Measurements from ENCODE around the gene TRPC4AP.

Gene TRPC4AP

GRCh38 chr20:34994509-34995131 lies 98.0 kb downstream of the TRPC4AP start:
- no peak for TF ChIP-seq CTCF (IDR thresholded peaks at IDR 0.05; ENCODE audit: insufficient read depth, low read depth, low read length, missing control alignments)
- DNase-seq (ENCODE audit: low read depth): no peak

GRCh38 chr20:34993941-34994508 lies 98.6 kb downstream of the TRPC4AP start:
- DNase-seq (ENCODE audit: low read depth): no peak
- no peak overlapping the region for H3K4me3 ChIP-seq (ENCODE audit: low read length)
- TF ChIP-seq CTCF (IDR thresholded peaks at IDR 0.05; ENCODE audit: insufficient read depth, low read depth, low read length, missing control alignments): no peak

More at GRCh38 chr20:34994509-34995131, 98.0 kb downstream of the TRPC4AP start:
- no peak overlapping the region for H3K4me3 ChIP-seq (ENCODE audit: low read length)

GRCh38 chr20:34992751-34993417 lies 99.7 kb downstream of the TRPC4AP start:
- TF ChIP-seq CTCF (IDR thresholded peaks at IDR 0.05; ENCODE audit: insufficient read depth, low read depth, low read length, missing control alignments): no peak
- no peak overlapping the region for H3K4me3 ChIP-seq (ENCODE audit: low read length)
- DNase-seq (ENCODE audit: low read depth): no peak

GRCh38 chr20:34990661-34991214 lies 101.9 kb downstream of the TRPC4AP start:
- no peak overlapping the region for H3K4me3 ChIP-seq (ENCODE audit: low read length)
- no peak for DNase-seq (ENCODE audit: low read depth)
- TF ChIP-seq CTCF (IDR thresholded peaks at IDR 0.05; ENCODE audit: insufficient read depth, low read depth, low read length, missing control alignments): no peak

- TF ChIP-seq CTCF (IDR thresholded peaks at IDR 0.05; ENCODE audit: insufficient read depth, low read depth, low read length, missing control alignments): no peak
- H3K4me3 ChIP-seq (ENCODE audit: low read length): no peak overlapping the region
These were observed 102.4 kb downstream of the TRPC4AP start for GRCh38 chr20:34990231-34990630.

GRCh38 chr20:34989670-34990069 lies 102.9 kb downstream of the TRPC4AP start:
- TF ChIP-seq CTCF (IDR thresholded peaks at IDR 0.05; ENCODE audit: insufficient read depth, low read depth, low read length, missing control alignments): no peak

More at GRCh38 chr20:34990231-34990630, 102.4 kb downstream of the TRPC4AP start:
- no peak for DNase-seq (ENCODE audit: low read depth)

More at GRCh38 chr20:34989670-34990069, 102.9 kb downstream of the TRPC4AP start:
- no peak for DNase-seq (ENCODE audit: low read depth)
- H3K4me3 ChIP-seq (ENCODE audit: low read length): no peak overlapping the region
